Measurements from ENCODE around the gene ADRA2B.
"Not testable (repeated sequence)": the region's sequence is repeated elsewhere in the genome, so short reads cannot be mapped to it uniquely, and the experiment has no call there.

DNA sequence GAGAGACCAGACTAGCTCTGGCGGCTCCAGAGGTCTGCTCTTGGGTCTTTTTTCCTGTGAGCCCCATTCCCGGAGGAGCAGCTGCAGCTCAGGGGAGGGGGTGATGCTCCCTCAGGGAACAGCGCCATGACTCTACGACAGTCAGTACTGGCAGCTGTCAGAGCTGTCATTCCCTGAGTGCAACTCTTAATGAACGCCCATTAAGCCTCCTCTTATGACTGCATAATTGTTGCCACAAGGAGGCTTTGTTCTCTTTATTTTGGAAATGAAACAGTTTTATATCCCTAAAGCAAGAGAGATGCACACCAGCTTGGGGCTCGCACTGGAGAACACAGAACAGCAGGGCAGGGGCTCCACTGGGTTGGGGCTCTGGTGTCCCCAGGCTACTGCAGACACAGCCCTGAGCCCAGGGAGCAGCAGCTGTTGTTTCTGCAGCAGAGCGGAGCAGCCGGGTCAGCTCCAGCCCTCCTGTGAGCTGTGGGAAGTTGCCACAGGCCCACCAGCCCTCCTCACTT is 44.3 kb downstream of the ADRA2B start:
- TF ChIP-seq, protein P1, sequence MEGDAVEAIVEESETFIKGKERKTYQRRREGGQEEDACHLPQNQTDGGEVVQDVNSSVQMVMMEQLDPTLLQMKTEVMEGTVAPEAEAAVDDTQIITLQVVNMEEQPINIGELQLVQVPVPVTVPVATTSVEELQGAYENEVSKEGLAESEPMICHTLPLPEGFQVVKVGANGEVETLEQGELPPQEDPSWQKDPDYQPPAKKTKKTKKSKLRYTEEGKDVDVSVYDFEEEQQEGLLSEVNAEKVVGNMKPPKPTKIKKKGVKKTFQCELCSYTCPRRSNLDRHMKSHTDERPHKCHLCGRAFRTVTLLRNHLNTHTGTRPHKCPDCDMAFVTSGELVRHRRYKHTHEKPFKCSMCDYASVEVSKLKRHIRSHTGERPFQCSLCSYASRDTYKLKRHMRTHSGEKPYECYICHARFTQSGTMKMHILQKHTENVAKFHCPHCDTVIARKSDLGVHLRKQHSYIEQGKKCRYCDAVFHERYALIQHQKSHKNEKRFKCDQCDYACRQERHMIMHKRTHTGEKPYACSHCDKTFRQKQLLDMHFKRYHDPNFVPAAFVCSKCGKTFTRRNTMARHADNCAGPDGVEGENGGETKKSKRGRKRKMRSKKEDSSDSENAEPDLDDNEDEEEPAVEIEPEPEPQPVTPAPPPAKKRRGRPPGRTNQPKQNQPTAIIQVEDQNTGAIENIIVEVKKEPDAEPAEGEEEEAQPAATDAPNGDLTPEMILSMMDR (conservative IDR thresholded peaks at IDR 0.05; ENCODE audit: low read length) = not testable (repeated sequence)
- not testable (repeated sequence) for TF ChIP-seq EZH2phosphoT487 (IDR thresholded peaks at IDR 0.05; ENCODE audit: borderline replicate concordance)
